HCT116 (cell line): ENCODE measurements around the gene INTS3. TPM values are rescaled to one million over a fixed set of nuclear protein-coding genes. Genes with fewer than 3 reads are reported as not detected.

Experiments
- CTCF ChIP-seq, 3 experiments: fragments of 200-600 bp in 1 of 3; sonication (generic) in 1 of 3; IDR thresholded peaks in 2 of 3; conservative IDR thresholded peaks in 1 of 3; 2 replicates each; pipeline ENCODE4 v1.5.1; 2012 to 2017; ENCODE audit warnings: low read depth in 2 of 3, low read length in 2 of 3, antibody characterized with exemption in 1 of 3, borderline replicate concordance in 1 of 3, control low read depth in 1 of 3, mild to moderate bottlenecking in 1 of 3, mixed read lengths in 1 of 3, mixed run types in 1 of 3, moderate library complexity in 1 of 3; ENCODE audit not compliant: insufficient read depth in 1 of 3
- EGR1 ChIP-seq: IDR thresholded peaks from 2 replicates; pipeline ENCODE4 v1.6.1; 2012; ENCODE audit warnings: low read depth
- ELF1 ChIP-seq: IDR thresholded peaks from 2 replicates; pipeline ENCODE4 v1.6.1; 2012; ENCODE audit warnings: low read depth, borderline replicate concordance
- JUND ChIP-seq: IDR thresholded peaks from 2 replicates; pipeline ENCODE4 v1.6.1; 2012
- REST ChIP-seq: IDR thresholded peaks from 2 replicates; pipeline ENCODE4 v1.6.1; 2012; ENCODE audit warnings: low read depth
- ZBTB33 ChIP-seq: IDR thresholded peaks from 2 replicates; pipeline ENCODE4 v1.6.1; 2011; ENCODE audit warnings: mild to moderate bottlenecking, low read length, moderate library complexity; ENCODE audit not compliant: insufficient replicate concordance; ENCODE audit errors: extremely low read depth
- total RNA-seq: library from RNA; stranded (reverse); gene quantifications from one replicate; pipeline ENCODE4 v1.2.1, GENCODE V29; 2021; ENCODE audit not compliant: unreplicated experiment

INTS3 gene
- total RNA-seq, 1 experiment from 2014 or later: 47.6 TPM

GRCh38 chr1:153750026-153750995 lies 22.5 kb downstream of the INTS3 start (continued):
- no peak for TF ChIP-seq ZBTB33
- no peak for TF ChIP-seq JUND
- TF ChIP-seq CTCF (IDR thresholded peaks at IDR 0.05 in 2 of 3, conservative IDR thresholded peaks at IDR 0.05 in 1 of 3; ENCODE audit: borderline replicate concordance in 1 of 3, insufficient read depth in 1 of 3, low read depth in 2 of 3, low read length in 2 of 3): no peak
- no peak for TF ChIP-seq EGR1
- TF ChIP-seq ELF1: no peak
- no peak for TF ChIP-seq REST
